GM19324 (cell line): ENCODE data around the gene TMEM135.
"Not testable (repeated sequence)": the region's sequence is repeated elsewhere in the genome, so short reads cannot be mapped to it uniquely, and the experiment has no call there.

Experiments used
- ATAC-seq: cut with Tn5 transposase; IDR thresholded peaks from one replicate; pipeline ENCODE4 v1.9.1; 2021; ENCODE audit warnings: mild to moderate bottlenecking, moderate library complexity; ENCODE audit not compliant: unreplicated experiment, low FRiP score

The TMEM135 gene

GRCh38 chr11:87239531-87239930 is 201.8 kb downstream of the TMEM135 start:
- ATAC-seq = no peak

- ATAC-seq = no peak
These were observed 213.8 kb downstream of the TMEM135 start for GRCh38 chr11:87251560-87251959.

GRCh38 chr11:87252869-87253268 is 215.1 kb downstream of the TMEM135 start:
- no peak for ATAC-seq

DNA sequence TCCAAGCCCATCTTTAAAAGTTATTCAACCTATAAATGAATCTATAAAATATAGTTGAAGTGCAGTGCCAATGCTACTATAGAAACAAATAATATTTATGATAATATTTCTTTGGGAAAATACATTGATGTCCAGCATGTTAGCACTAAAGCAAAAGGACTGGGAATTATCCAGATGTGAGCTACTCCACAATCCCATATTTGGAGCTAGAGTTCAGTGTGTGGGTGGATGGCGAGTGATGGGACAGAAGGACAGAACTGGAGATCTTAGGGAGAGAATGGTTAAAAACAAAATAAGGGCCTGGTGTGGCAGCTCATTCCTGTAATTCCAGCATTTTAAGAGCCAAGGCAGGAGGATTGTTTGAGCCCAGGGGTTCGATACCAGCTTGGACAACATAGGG is 216.8 kb downstream of the TMEM135 start:
- ATAC-seq = no peak

DNA sequence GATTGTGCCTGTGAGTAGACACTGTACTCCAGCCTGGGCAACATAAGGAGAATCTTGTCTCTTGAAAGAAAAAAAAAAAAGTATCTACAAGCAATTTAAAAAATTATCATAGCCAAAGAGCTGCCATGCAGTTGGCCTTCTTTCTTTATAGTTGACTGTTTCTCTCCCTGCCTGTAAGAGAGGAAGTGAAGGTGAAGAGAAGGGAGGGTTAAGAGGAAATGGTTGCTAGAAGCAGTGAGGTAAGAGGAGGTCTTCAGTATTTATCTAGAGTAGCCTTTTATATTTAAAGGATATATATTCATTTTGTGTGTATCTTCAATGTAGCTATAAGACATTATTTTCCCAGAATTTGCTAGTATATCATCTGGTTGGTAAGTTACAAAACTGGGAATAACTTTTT is 217.9 kb downstream of the TMEM135 start:
- no peak for ATAC-seq

GRCh38 chr11:87256694-87257340 is 219.1 kb downstream of the TMEM135 start:
- ATAC-seq = no peak

- ATAC-seq = no peak
These were observed 220.6 kb downstream of the TMEM135 start for GRCh38 chr11:87258171-87258833.

GRCh38 chr11:87259736-87260135 is 222.0 kb downstream of the TMEM135 start:
- ATAC-seq = no peak

DNA sequence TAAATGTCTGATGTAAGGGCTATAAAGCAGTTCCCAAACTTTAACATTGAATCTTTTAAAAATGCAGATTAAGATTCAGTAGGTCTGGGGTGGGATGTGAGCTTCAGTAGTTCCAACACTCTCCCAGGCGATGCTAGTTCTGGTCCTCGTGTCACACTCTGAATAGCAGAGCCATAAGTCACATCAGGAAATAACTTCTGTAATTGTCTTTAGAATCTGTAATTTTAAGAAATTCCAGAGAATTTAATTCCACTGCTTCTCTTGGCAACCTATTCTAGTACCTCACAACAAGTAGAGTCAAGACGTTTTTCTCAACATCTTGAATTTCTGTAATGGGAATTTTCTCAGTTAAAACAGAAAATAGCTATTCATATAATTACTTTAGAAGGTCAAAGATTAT is 223.1 kb downstream of the TMEM135 start:
- no peak for ATAC-seq

GRCh38 chr11:87263264-87263838 is 225.6 kb downstream of the TMEM135 start:
- ATAC-seq = no peak

DNA sequence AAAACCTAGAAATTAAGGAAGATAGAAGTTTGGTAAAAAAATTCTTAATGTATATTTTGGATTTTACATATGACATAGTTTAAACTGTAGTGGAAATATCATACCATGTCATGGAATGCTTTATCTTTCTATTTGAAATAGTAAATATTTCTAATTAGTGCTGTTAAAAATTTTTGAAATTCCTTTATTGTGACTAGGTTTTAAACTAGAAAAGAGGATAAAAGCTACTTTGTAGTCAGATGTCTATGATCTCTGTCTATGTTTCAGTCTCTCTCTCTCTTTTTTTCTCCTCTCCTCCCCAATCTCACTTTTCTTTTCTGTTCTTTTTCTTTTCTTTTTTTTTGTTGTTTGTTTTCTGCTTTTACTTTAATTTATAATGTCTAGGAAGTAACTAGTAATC is 226.2 kb downstream of the TMEM135 start:
- ATAC-seq = no peak

- no peak for ATAC-seq
These were observed 227.4 kb downstream of the TMEM135 start for GRCh38 chr11:87265132-87265531.

DNA sequence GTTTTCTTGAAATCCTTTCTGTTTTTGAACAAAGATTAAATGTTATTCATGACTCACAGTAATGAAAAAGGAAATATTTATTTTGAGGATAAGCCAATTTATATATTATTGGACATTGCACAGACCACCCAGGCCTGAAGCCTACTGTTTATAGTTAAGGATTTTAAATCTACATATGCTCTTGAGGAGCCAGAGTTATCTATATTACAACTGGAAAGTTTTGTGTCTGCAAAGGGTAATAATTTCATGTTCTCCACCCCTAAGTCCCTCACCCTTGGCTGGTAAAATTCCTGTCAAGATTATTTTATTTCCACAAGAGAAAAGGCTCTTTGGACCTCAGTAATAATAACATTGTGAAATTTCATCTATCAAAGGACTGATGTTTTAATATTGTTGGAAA is 228.2 kb downstream of the TMEM135 start:
- ATAC-seq = no peak

GRCh38 chr11:87266751-87267150 is 229.0 kb downstream of the TMEM135 start:
- no peak for ATAC-seq

GRCh38 chr11:87271951-87272350 is 234.2 kb downstream of the TMEM135 start:
- ATAC-seq = not testable (repeated sequence)

GRCh38 chr11:87275176-87275575 is 237.4 kb downstream of the TMEM135 start:
- no peak for ATAC-seq

DNA sequence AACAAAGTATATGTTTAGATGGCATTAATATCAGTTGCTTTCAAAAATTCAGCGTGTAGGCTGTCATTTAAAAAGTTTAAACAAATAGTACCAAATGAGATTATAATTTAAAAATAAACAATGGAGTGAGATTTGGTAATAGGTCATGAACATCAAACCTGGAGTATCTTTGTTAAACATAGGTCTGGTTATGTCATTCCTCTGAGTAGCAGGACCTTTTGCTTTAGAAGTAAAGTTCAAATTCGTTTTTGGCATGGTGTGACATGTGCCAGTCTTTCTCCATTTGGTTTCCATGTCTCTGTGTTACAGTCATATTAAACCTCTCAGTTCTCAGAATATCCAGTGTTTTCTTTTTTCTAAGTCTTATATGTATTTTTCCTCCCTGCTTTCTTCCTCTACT is 242.4 kb downstream of the TMEM135 start:
- ATAC-seq = no peak

DNA sequence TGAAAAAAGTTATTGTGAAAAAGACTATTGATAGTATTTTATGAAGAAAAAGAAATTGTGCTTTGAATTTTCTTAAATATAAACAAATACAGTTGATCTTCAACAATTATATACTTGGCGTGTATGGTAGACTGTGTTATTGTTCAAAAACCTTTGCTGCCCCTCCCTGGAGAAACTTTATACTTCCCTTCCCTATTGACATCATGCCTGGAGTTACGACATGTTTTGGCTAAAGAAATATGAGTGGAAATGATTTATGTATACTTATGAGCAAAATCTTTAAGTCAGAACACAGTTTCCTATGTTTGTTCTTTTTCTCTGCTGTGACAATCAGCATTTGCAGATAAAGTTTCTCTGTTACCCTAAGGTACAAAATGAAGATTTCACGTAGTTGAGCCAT is 243.8 kb downstream of the TMEM135 start:
- ATAC-seq = no peak

DNA sequence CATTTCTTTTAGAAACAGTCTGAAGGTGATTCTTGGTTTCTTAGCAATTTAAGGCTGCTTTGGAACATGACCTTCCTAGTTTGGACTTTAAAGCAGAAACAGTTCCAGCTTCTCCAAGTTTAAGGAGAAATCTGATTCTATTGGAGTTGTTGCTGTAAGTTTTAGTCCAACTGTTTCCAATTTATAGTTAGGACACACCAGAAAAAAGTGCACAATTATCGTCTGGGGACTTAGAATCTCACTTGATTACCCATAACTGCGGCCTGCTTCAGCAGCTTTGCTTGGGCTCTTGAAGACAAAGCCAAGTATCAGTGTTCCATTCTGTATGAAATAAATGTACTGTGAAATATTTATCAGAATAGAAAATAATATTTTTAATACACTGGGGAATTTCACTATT is 246.6 kb downstream of the TMEM135 start:
- no peak for ATAC-seq

GRCh38 chr11:87285674-87286073 is 247.9 kb downstream of the TMEM135 start:
- ATAC-seq = not testable (repeated sequence)

GRCh38 chr11:87286338-87286737 is 248.6 kb downstream of the TMEM135 start:
- no peak for ATAC-seq

DNA sequence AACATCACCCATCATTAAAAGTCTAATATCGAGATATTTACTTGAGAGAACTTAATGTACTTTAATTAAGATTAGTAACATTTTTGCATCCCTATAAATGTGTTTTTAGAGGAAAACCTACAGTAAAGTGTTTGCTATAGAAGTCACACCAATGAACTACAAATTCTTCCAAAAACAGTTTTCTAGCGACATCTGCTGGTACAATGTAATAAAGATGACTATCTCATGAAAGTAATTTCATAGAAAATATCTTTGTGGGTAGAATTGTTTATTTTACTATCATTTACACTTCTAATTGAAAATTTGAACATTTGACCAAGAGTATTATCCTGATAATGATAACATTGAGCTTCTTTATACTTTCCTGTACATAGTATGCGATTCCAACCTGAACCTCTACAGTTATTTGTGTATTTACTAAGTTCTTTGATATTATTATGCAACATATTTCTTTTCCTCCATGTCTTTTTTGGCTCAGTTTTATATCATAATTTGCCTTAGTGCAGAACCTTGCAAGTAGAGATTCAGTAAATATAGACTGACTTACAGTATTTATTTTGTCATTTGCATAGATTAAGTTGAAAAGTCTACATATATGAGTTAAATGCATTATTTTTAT is 252.7 kb downstream of the TMEM135 start:
- ATAC-seq = no peak
